GM12872 (cell line): ENCODE data around the gene ANKRD23.

Experiments
- TF ChIP-seq, protein P1 (sequence below): IDR thresholded peaks from 3 replicates; pipeline ENCODE4 v1.5.1; 2011; ENCODE audit warnings: low read depth, mild to moderate bottlenecking, low read length, moderate library complexity; ENCODE audit not compliant: insufficient read depth

ANKRD23 gene

DNA sequence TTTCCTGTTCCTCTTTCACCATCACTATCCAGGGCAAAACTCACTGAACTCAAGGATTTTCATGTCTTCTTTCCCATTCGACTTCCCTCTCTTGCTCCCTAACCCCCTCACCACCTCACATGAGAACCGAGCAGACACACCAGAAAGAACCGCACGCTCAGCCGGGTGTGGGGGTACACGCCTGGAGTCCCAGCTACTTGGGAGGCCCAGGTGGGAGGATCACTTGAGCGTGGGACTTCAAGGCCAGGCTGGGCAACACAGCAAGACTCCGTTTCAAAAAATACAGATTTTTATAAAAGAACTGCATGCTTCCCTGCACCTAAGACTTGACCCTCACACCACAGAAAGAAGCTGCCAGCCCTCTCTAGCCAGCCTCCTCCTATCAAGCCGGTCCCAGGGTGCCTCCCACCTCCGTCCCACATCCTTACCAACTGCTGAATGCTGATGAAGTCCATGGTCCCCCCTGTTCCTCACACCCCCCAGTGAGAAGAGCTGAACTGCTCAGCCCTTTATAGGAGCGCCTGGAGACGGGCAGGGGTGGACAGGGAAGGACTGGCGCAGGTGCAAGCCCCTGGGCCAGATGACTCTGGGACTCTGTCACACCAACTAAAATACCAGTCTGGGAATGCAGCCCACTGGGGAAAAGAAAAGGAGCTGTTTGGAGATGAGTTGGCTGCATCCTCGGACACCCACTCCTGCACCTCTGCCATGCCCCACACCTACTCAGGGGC lies at the start of gene ANKRD23:
TSS of gene ANKRD23 (minus strand) at position 484 of the 731 bp plus-strand sequence. CDS start at position 455, 29 bp downstream.
- TF ChIP-seq, protein P1, sequence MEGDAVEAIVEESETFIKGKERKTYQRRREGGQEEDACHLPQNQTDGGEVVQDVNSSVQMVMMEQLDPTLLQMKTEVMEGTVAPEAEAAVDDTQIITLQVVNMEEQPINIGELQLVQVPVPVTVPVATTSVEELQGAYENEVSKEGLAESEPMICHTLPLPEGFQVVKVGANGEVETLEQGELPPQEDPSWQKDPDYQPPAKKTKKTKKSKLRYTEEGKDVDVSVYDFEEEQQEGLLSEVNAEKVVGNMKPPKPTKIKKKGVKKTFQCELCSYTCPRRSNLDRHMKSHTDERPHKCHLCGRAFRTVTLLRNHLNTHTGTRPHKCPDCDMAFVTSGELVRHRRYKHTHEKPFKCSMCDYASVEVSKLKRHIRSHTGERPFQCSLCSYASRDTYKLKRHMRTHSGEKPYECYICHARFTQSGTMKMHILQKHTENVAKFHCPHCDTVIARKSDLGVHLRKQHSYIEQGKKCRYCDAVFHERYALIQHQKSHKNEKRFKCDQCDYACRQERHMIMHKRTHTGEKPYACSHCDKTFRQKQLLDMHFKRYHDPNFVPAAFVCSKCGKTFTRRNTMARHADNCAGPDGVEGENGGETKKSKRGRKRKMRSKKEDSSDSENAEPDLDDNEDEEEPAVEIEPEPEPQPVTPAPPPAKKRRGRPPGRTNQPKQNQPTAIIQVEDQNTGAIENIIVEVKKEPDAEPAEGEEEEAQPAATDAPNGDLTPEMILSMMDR, result no peak

DNA sequence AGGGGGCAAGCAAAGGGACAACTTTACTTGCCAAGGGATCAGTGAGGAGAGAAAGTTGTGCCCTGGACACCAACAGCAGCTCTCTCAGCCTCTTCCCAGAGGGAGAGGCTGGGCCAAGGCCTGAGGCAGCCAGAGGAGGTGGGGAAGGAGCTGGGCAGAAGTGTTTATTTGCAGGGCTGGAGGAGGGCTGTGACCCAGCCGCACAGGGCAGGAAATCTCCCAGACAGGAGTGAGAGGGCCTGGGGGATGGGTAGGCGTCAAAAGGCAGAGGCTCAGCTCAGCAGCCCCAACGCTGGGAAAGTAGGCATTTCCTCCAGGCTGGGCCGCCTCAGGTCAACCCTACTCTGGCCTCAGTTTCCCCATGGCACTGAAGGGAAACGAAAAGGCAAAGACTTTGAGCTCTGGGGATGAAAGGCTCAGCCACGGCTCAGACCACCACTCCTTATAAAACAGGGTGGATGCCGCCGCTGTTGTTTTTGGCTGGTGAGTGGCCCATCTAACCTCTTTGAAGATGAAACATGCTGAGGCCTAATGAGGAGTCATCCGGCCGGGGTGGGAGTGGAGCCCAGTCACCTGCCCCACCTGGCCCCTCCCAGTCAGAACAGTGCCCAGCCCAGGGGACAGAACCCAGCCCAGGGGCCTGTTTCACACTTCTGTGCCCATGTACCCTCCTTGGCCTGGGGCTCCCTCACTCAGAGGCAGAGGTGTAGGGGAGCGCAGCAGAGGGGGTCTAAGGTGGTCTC lies 47.9 kb upstream of the ANKRD23 start:
- TF ChIP-seq, protein P1, result no peak

DNA sequence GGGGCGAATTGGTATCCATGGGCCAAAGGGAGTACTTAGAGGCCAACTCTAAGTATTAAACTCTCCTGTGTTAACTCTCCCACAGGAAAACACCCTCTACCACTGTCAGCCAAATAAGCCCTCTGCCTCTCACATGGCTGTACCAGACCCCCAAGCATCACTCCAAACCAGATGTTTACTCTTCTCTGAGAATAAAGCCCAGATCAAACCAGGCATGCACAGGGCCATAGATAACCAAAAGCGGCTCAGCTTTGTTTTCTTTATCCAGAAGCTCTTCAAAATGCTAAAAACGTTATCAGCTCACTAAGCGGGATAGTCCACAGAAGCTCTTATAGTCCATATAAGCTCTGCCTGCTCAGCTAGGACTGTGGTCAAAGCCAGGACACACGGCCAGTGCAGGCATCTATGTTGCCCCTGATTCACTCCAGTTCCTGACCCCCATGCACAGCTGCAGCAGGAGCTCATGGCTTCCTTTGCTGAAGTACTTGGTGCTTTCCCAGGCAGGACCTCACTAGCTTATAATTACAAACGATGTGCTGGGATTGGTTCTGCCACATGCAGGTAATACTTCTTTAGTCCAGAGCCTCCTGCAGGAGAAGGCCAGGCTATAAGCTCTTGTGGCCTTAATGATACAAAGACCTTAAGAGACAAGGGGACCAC lies 47.0 kb upstream of the ANKRD23 start:
- TF ChIP-seq, protein P1, result no peak

DNA sequence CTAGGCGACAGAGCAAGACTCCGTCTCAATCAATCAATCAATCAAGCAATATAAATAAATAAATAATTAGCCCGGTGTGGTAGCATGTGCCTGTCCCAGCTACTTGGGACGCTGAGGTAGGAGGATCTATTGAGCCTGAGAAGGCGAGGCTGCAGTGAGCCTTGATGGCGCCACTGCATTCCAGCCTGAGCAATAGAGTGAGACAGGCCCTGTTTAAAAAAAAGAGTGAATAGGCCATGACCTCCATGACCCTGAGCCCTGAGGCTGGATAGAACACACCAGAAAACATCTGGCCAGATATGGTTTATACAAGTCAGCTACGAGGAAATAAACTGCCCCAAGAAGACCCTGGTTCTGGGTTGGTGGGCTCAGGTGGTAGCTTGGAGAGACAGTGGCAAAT lies 46.4 kb upstream of the ANKRD23 start:
- TF ChIP-seq, protein P1, result no peak

DNA sequence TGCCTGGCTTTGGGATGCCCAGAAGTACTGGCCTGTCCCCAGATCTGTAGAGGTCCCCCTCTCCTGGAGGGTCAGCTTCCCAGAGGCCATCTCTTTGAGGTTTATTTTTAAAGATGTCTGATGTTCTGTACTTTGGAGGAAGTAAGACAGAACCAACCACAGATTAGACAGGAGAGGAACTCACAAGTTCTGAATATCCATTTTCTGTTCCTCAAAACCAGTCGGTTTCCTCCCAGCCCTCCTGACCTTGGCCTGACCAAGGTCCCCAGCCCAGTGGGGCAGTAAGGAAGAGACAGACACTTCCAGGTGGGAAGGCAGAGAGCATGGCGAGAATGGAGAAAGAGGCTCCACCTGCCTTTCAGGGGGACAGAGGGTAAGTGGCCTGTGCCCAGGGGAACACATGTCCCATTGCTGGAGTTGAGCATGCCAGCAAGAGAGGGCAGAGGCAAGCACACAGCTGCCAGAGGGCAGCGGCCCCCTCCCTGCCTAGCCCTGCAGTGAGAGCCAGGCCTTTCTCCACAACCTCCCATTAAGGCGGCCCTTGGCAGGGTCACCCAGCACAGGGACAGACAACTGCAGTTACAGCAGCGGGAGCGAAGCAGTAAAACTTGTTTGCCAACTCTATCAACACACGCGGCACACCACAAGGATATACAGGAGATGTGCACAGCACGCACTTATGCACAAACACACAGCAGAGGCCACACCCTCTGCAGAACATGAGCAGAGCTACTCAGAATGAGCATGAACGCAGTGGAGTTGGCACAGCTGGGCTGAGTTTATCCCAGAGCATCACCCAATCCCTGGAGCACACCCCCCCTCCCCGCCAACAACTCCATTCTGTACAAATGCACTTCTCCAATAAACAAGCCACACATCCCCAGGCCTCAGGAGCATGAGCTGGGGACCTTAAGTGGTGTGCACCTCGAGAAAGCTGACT lies 44.5 kb upstream of the ANKRD23 start:
- TF ChIP-seq, protein P1, result no peak

DNA sequence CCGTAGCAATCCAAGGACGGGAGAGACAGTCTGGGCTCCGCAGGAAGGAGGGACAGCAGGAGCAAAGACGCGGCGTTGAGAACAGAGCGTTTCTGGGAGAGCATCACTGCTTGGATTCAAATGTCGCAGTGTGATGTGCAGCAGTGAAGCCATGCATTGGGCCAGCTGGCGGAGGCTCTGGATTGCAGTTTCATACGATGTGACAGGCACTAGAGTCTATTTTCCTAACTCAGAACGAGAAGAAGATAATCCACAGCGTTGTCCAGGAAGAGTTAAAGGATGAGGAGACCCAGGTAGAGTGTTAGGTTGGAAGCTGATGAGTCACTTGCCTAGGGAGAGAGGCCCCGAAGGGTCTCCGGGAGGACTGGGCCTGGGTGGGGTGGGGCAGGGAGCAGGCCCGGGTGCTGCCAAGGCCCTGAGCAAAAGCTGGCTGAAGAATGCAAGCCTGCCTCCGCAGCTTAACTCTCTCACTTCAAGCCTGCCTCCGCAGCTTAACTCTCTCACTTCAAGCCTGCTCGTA lies 43.7 kb upstream of the ANKRD23 start:
- TF ChIP-seq, protein P1, result no peak
